ENCODE measurements around the gene SPAG16.

The SPAG16 gene

DNA sequence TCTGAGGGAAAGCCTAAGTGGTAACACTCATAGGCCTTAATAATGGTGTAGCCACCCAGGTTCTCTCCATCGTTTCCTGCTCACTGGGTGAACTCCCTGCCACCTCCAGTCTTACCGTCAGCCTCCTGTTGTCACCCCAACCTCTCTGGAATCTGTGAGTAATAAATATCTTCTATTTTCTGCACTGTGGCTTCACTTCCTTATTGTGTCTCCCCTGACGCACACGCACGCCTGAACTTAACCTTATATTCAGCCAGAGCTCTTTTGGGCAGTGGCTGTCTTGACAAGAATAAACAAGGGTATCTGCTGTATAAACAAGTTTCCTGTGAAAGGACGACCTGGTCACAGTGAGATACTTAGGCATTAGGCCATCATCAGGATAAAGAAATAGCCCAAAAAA is 467.2 kb downstream of the SPAG16 start:
- H3K27me3 ChIP-seq (ENCODE audit: insufficient read depth, low read depth, severe bottlenecking), result no peaks in the 10 kb centered on the region
- TF ChIP-seq, protein P1, sequence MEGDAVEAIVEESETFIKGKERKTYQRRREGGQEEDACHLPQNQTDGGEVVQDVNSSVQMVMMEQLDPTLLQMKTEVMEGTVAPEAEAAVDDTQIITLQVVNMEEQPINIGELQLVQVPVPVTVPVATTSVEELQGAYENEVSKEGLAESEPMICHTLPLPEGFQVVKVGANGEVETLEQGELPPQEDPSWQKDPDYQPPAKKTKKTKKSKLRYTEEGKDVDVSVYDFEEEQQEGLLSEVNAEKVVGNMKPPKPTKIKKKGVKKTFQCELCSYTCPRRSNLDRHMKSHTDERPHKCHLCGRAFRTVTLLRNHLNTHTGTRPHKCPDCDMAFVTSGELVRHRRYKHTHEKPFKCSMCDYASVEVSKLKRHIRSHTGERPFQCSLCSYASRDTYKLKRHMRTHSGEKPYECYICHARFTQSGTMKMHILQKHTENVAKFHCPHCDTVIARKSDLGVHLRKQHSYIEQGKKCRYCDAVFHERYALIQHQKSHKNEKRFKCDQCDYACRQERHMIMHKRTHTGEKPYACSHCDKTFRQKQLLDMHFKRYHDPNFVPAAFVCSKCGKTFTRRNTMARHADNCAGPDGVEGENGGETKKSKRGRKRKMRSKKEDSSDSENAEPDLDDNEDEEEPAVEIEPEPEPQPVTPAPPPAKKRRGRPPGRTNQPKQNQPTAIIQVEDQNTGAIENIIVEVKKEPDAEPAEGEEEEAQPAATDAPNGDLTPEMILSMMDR (IDR thresholded peaks at IDR 0.05; ENCODE audit: low read depth, low read length), result no peak
- H3K27ac ChIP-seq, result no peak overlapping the region
- no peak overlapping the region for H3K4me3 ChIP-seq (ENCODE audit: low read depth, low read length)
- no peaks in the 10 kb centered on the region for H3K36me3 ChIP-seq
- H3K9me3 ChIP-seq (ENCODE audit: severe bottlenecking), result no peaks in the 10 kb centered on the region
- no peak for DNase-seq

DNA sequence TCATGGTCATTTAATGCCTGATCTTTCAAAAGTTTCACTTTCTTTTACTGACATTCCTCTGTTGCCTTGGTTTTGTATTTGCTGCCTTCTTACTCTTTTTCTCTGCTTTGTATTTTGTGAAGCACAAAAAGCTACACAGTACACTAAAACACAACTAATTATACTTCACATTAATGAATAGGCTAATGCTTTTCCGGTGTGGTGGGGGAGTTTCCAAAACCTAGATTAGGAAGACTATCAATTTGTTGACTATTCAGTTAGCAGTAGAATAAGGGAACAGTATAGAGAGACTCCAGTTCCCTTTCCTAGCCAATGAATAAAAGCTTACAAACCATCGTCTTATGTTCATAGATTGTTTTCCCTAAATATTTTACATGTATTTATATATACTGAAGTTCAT is 468.3 kb downstream of the SPAG16 start:
- no peak for DNase-seq
- Histone ChIP-seq H3K36me3 (no peaks in the 10 kb centered on the region), H3K9me3 (ENCODE audit: severe bottlenecking) (no peaks in the 10 kb centered on the region), H3K27ac (no peak overlapping the region), H3K27me3 (ENCODE audit: insufficient read depth, low read depth, severe bottlenecking) (no peaks in the 10 kb centered on the region), H3K4me3 (ENCODE audit: low read depth, low read length) (no peak overlapping the region)
- TF ChIP-seq, protein P1 (IDR thresholded peaks at IDR 0.05; ENCODE audit: low read depth, low read length), result no peak

DNA sequence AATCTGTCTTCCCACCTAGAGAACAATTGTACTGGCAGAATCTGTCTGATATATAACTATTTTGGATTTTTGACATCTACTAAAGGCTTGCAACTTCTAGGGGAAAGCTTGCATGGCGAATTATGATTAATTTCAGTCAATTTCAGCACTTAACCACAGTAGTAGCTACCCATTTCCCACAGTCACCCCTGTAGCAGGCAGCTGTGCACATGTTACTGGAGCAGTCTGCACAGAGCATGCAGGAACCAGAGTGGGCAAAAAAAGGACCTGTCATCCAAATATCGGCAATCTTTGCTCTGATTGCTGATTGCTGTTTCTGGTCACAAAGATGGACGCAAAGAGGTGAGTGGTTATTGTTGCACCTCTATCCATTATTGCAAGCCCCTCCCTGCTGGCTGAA is 473.3 kb downstream of the SPAG16 start:
- TF ChIP-seq, protein P1 (IDR thresholded peaks at IDR 0.05; ENCODE audit: low read depth, low read length), result no peak
- H3K27me3 ChIP-seq (ENCODE audit: insufficient read depth, low read depth, severe bottlenecking), result no peaks in the 10 kb centered on the region
- no peaks in the 10 kb centered on the region for H3K9me3 ChIP-seq (ENCODE audit: severe bottlenecking)
- H3K36me3 ChIP-seq, result no peaks in the 10 kb centered on the region
- no peak for DNase-seq
- H3K27ac ChIP-seq, result no peak overlapping the region
- no peak overlapping the region for H3K4me3 ChIP-seq (ENCODE audit: low read depth, low read length)

DNA sequence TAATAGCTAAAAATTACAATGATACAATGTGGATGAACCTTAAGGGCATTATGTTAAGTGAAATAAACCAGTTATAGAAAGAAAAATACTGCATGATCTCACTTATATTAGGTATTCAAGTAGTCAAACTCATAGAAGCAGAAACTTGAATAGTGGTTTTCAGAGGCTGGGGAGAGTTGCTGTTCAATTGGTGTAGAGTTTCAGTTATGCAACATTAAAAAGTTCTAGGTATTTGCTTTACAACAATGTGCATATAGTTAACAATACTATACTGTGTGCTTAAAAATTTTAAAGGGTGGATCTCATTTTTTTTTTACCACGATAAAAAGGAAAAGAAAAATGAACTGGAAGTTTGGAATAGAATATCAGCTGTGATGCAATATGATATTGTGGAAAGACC is 479.1 kb downstream of the SPAG16 start:
- no peak overlapping the region for H3K4me3 ChIP-seq (ENCODE audit: low read depth, low read length)
- DNase-seq, result no peak
- H3K27me3 ChIP-seq (ENCODE audit: insufficient read depth, low read depth, severe bottlenecking), result no peaks in the 10 kb centered on the region
- TF ChIP-seq, protein P1 (IDR thresholded peaks at IDR 0.05; ENCODE audit: low read depth, low read length), result no peak
- no peak overlapping the region for H3K27ac ChIP-seq
- no peaks in the 10 kb centered on the region for H3K9me3 ChIP-seq (ENCODE audit: severe bottlenecking)
- H3K36me3 ChIP-seq, result no peaks in the 10 kb centered on the region

DNA sequence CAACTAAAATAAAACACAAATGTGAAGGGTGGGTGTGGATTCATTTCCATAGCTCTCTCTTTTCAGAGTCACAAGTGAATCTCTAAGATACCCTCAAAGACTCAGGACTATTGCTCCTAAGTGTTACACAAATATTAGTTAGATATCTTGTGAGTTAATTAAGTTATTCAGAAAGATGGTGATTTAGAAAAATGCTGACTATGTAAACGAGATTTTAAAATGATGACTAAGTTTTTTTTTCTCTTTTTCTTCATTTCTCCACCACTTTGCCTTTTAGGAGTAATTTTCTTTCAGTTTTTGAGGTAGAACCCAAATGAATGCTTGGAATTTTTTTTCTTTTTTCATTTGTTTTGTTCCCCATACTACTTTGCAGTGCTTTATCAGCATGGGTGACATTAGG is 479.7 kb downstream of the SPAG16 start:
- Histone ChIP-seq H3K27me3 (ENCODE audit: insufficient read depth, low read depth, severe bottlenecking) (no peaks in the 10 kb centered on the region), H3K36me3 (no peaks in the 10 kb centered on the region), H3K27ac (no peak overlapping the region), H3K4me3 (ENCODE audit: low read depth, low read length) (no peak overlapping the region), H3K9me3 (ENCODE audit: severe bottlenecking) (no peaks in the 10 kb centered on the region)
- DNase-seq, result no peak
- TF ChIP-seq, protein P1 (IDR thresholded peaks at IDR 0.05; ENCODE audit: low read depth, low read length), result no peak

DNA sequence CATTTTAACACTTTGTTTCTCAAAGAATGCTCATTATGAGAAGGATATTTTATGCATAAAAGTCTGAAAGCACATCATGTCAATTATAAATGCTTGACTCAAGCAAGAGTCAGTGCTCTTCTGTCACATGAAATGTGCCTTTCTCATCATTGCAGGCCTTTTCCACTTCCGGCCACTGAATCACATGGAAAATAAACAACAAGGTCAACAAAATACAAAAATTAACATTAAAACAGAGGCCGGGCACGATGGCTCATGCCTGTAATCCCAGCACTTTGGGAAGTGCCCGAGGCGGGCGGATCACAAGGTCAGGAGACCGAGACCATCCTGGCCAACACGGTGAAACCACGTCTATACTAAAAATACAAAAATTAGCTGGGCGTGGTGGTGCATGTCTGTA is 480.6 kb downstream of the SPAG16 start:
- no peak overlapping the region for H3K4me3 ChIP-seq (ENCODE audit: low read depth, low read length)
- H3K36me3 ChIP-seq, result no peaks in the 10 kb centered on the region
- no peak overlapping the region for H3K27ac ChIP-seq
- TF ChIP-seq, protein P1 (IDR thresholded peaks at IDR 0.05; ENCODE audit: low read depth, low read length), result no peak
- DNase-seq, result no peak
- H3K9me3 ChIP-seq (ENCODE audit: severe bottlenecking), result no peaks in the 10 kb centered on the region
- H3K27me3 ChIP-seq (ENCODE audit: insufficient read depth, low read depth, severe bottlenecking), result no peaks in the 10 kb centered on the region

Data from WERI-Rb-1 (cell line).